ENCODE measurements around the gene SLC35F1. TPM values are rescaled to one million over a fixed set of nuclear protein-coding genes. Genes with fewer than 3 reads are reported as not detected.

The SLC35F1 gene
- total and polyA plus RNA-seq, 10 of the 15 experiments (the other 5 are each of a cell fraction or from before 2014, with no cell fraction given): 0.01 TPM; not detected in 9

DNA sequence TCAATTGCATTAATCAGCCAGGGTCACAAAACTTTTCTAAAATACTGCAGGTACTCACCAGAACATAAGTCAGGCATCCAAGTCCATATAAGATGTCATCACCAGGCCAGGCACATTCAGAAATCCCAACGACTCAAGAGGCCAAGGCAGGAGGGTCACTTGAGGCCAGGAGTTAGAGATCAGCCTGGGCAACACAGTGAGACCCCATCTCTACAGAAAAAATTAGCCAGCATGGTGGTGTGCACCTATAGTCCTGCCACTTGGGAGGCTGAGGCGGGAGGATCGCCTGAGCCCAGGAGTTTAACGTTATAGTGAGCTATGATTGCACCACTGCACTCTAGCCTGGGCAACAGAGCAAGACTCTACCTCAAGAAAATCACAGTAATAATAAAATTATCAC, 362.6 kb downstream of the SLC35F1 start:
- DNase-seq (ENCODE audit: low read depth, low spot score): no peak
- Histone ChIP-seq H3K4me3 (no peak overlapping the region), H3K36me3 (ENCODE audit: control insufficient read depth in 2 of 2, insufficient read depth in 2 of 2, low read length in 1 of 2) (no peaks in the 10 kb centered on the region), H3K9ac (ENCODE audit: control insufficient read depth, insufficient read depth, low read length) (no peak overlapping the region), H3K79me2 (ENCODE audit: control insufficient read depth, insufficient read depth, low read length) (no peaks in the 10 kb centered on the region), H3K4me1 (ENCODE audit: control insufficient read depth, insufficient read depth, low read length) (no peaks in the 10 kb centered on the region), H3K4me2 (ENCODE audit: control insufficient read depth, insufficient read depth) (no peak overlapping the region), H3K27ac (ENCODE audit: control insufficient read depth, insufficient read depth) (no peak overlapping the region), H4K20me1 (ENCODE audit: control insufficient read depth, insufficient read depth) (no peaks in the 10 kb centered on the region), H3K9me3 (replicated peaks; ENCODE audit: control insufficient read depth, insufficient read depth, low read length) (no peaks in the 10 kb centered on the region; the same call in 2 of the 3 replicates), H3K27me3 (replicated peaks in 1 of 2; ENCODE audit: control insufficient read depth in 2 of 2, insufficient read depth in 2 of 2, low read length in 1 of 2) (0 out of 4 replicates have a peak, but pooled peaks cover 0 to 3% of the 10 kb centered on the region in 2 experiments), H2AFZ (ENCODE audit: control insufficient read depth, low read depth, low read length) (no peak overlapping the region)
- intact Hi-C loops (cut with micrococcal nuclease; ENCODE audit: unreplicated experiment): no loop called here
- ATAC-seq: no peak
- no TSS peak for BruUV-seq (replicated peaks)
- RAD21 ChIA-PET (ENCODE audit: unreplicated experiment): no interaction called here
- POLR2A ChIA-PET: no interaction called here
- CTCF ChIA-PET: no interaction called here
- WGBS (ENCODE audit: insufficient coverage, insufficient replicate concordance, low lambda C conversion rate, missing lambda C conversion rate): 55% methylated on average over 4 of the region's 4 CpGs
- no peak for FAIRE-seq
- SMC1A ChIA-PET (ENCODE audit: uncharacterized antibody, unreplicated experiment): no interaction called here
- in situ Hi-C loops (cut with MboI): loop anchor here (10.0 kb wide), 1 partner anchor 295 kb away; no protein-coding TSS in a partner anchor
- TF ChIP-seq, protein P1, sequence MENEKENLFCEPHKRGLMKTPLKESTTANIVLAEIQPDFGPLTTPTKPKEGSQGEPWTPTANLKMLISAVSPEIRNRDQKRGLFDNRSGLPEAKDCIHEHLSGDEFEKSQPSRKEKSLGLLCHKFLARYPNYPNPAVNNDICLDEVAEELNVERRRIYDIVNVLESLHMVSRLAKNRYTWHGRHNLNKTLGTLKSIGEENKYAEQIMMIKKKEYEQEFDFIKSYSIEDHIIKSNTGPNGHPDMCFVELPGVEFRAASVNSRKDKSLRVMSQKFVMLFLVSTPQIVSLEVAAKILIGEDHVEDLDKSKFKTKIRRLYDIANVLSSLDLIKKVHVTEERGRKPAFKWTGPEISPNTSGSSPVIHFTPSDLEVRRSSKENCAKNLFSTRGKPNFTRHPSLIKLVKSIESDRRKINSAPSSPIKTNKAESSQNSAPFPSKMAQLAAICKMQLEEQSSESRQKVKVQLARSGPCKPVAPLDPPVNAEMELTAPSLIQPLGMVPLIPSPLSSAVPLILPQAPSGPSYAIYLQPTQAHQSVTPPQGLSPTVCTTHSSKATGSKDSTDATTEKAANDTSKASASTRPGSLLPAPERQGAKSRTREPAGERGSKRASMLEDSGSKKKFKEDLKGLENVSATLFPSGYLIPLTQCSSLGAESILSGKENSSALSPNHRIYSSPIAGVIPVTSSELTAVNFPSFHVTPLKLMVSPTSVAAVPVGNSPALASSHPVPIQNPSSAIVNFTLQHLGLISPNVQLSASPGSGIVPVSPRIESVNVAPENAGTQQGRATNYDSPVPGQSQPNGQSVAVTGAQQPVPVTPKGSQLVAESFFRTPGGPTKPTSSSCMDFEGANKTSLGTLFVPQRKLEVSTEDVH (IDR thresholded peaks at IDR 0.05; ENCODE audit: low read depth, partially characterized antibody): no peak
- TF ChIP-seq, protein P2, sequence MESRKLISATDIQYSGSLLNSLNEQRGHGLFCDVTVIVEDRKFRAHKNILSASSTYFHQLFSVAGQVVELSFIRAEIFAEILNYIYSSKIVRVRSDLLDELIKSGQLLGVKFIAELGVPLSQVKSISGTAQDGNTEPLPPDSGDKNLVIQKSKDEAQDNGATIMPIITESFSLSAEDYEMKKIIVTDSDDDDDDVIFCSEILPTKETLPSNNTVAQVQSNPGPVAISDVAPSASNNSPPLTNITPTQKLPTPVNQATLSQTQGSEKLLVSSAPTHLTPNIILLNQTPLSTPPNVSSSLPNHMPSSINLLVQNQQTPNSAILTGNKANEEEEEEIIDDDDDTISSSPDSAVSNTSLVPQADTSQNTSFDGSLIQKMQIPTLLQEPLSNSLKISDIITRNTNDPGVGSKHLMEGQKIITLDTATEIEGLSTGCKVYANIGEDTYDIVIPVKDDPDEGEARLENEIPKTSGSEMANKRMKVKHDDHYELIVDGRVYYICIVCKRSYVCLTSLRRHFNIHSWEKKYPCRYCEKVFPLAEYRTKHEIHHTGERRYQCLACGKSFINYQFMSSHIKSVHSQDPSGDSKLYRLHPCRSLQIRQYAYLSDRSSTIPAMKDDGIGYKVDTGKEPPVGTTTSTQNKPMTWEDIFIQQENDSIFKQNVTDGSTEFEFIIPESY (IDR thresholded peaks at IDR 0.05): no peak
- no peak for TF ChIP-seq POLR2A (IDR thresholded peaks at IDR 0.05; ENCODE audit: low read depth, low read length)
- no peak for TF ChIP-seq WRNIP1 (IDR thresholded peaks at IDR 0.05; ENCODE audit: borderline replicate concordance, low read depth, low read length)
- TF ChIP-seq, protein P3, sequence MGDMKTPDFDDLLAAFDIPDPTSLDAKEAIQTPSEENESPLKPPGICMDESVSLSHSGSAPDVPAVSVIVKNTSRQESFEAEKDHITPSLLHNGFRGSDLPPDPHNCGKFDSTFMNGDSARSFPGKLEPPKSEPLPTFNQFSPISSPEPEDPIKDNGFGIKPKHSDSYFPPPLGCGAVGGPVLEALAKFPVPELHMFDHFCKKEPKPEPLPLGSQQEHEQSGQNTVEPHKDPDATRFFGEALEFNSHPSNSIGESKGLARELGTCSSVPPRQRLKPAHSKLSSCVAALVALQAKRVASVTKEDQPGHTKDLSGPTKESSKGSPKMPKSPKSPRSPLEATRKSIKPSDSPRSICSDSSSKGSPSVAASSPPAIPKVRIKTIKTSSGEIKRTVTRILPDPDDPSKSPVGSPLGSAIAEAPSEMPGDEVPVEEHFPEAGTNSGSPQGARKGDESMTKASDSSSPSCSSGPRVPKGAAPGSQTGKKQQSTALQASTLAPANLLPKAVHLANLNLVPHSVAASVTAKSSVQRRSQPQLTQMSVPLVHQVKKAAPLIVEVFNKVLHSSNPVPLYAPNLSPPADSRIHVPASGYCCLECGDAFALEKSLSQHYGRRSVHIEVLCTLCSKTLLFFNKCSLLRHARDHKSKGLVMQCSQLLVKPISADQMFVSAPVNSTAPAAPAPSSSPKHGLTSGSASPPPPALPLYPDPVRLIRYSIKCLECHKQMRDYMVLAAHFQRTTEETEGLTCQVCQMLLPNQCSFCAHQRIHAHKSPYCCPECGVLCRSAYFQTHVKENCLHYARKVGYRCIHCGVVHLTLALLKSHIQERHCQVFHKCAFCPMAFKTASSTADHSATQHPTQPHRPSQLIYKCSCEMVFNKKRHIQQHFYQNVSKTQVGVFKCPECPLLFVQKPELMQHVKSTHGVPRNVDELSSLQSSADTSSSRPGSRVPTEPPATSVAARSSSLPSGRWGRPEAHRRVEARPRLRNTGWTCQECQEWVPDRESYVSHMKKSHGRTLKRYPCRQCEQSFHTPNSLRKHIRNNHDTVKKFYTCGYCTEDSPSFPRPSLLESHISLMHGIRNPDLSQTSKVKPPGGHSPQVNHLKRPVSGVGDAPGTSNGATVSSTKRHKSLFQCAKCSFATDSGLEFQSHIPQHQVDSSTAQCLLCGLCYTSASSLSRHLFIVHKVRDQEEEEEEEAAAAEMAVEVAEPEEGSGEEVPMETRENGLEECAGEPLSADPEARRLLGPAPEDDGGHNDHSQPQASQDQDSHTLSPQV (IDR thresholded peaks at IDR 0.05): no peak
- no peak for TF ChIP-seq CBX5 (IDR thresholded peaks at IDR 0.05; ENCODE audit: low read depth)
- TF ChIP-seq, protein P4, sequence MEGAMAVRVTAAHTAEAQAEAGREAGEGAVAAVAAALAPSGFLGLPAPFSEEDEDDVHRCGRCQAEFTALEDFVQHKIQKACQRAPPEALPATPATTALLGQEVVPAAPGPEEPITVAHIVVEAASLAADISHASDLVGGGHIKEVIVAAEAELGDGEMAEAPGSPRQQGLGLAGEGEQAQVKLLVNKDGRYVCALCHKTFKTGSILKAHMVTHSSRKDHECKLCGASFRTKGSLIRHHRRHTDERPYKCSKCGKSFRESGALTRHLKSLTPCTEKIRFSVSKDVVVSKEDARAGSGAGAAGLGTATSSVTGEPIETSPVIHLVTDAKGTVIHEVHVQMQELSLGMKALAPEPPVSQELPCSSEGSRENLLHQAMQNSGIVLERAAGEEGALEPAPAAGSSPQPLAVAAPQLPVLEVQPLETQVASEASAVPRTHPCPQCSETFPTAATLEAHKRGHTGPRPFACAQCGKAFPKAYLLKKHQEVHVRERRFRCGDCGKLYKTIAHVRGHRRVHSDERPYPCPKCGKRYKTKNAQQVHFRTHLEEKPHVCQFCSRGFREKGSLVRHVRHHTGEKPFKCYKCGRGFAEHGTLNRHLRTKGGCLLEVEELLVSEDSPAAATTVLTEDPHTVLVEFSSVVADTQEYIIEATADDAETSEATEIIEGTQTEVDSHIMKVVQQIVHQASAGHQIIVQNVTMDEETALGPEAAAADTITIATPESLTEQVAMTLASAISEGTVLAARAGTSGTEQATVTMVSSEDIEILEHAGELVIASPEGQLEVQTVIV (IDR thresholded peaks at IDR 0.05; ENCODE audit: borderline replicate concordance, partially characterized antibody): no peak
- TF ChIP-seq ZSCAN29 (IDR thresholded peaks at IDR 0.05): no peak
- TF ChIP-seq POLR2AphosphoS5 (IDR thresholded peaks at IDR 0.05; ENCODE audit: low read length): no peak
- TF ChIP-seq, protein P5, sequence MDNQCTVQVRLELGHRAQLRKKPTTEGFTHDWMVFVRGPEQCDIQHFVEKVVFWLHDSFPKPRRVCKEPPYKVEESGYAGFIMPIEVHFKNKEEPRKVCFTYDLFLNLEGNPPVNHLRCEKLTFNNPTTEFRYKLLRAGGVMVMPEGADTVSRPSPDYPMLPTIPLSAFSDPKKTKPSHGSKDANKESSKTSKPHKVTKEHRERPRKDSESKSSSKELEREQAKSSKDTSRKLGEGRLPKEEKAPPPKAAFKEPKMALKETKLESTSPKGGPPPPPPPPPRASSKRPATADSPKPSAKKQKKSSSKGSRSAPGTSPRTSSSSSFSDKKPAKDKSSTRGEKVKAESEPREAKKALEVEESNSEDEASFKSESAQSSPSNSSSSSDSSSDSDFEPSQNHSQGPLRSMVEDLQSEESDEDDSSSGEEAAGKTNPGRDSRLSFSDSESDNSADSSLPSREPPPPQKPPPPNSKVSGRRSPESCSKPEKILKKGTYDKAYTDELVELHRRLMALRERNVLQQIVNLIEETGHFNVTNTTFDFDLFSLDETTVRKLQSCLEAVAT (IDR thresholded peaks at IDR 0.05): no peak
- no peak for TF ChIP-seq BRCA1 (IDR thresholded peaks at IDR 0.05; ENCODE audit: low read depth, low read length)
- TF ChIP-seq NFIC (IDR thresholded peaks at IDR 0.05; ENCODE audit: low read depth, low read length): no peak
